Measurements from ENCODE around the gene MRPL49. TPM values are rescaled to one million over a fixed set of nuclear protein-coding genes. Genes with fewer than 3 reads are reported as not detected.

Gene MRPL49
- total and polyA plus RNA-seq, 2 experiments from 2014 or later: 46.8 to 57.6 TPM

DNA sequence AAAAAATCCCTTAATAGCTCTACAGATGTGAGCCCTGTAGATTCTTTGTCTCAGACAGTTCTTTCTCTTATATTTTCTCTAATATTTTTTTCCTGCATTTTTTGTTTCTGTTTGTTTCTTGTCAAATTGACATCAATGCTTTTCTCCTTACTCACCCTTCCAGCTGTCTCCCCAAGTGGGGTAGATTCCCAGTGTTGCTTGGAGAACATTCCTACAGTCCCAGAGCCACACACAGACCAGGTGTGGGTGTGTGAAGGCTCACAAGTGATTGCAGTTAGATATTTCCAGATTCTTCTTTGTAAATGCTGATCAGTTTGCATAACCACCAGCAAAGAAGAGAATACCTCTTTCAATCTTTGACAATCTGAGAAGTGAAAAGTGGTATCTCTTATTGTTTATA, 18.6 kb upstream of the MRPL49 start:
- Histone ChIP-seq H2AFZ (no peak overlapping the region), H3K4me1 (ENCODE audit: insufficient read depth) (no peaks in the 10 kb centered on the region), H3K27ac (no peak overlapping the region), H3K4me2 (no peak overlapping the region), H3K4me3 (no peak overlapping the region), H4K20me1 (ENCODE audit: insufficient read depth, poor library complexity, severe bottlenecking) (no peaks in the 10 kb centered on the region), H3K9me3 (ENCODE audit: low read depth) (no peaks in the 10 kb centered on the region), H3K36me3 (replicated peaks; ENCODE audit: insufficient read depth, low read depth) (no peaks in the 10 kb centered on the region), H3K9me2 (replicated peaks; ENCODE audit: insufficient read depth) (no peaks in the 10 kb centered on the region), H3K27me3 (no peaks in the 10 kb centered on the region), H3K79me2 (peaks cover 41% of the 10 kb centered on the region)
- no peak for TF ChIP-seq EZH2 (IDR thresholded peaks at IDR 0.05; ENCODE audit: borderline replicate concordance)
- no peak for TF ChIP-seq EZH2phosphoT487 (IDR thresholded peaks at IDR 0.05; ENCODE audit: low read depth, severe bottlenecking, unreplicated experiment)
- TF ChIP-seq, protein P1, sequence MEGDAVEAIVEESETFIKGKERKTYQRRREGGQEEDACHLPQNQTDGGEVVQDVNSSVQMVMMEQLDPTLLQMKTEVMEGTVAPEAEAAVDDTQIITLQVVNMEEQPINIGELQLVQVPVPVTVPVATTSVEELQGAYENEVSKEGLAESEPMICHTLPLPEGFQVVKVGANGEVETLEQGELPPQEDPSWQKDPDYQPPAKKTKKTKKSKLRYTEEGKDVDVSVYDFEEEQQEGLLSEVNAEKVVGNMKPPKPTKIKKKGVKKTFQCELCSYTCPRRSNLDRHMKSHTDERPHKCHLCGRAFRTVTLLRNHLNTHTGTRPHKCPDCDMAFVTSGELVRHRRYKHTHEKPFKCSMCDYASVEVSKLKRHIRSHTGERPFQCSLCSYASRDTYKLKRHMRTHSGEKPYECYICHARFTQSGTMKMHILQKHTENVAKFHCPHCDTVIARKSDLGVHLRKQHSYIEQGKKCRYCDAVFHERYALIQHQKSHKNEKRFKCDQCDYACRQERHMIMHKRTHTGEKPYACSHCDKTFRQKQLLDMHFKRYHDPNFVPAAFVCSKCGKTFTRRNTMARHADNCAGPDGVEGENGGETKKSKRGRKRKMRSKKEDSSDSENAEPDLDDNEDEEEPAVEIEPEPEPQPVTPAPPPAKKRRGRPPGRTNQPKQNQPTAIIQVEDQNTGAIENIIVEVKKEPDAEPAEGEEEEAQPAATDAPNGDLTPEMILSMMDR (IDR thresholded peaks at IDR 0.05; ENCODE audit: poor library complexity): no peak
- DNase-seq (ENCODE audit: low spot score): no peak

DNA sequence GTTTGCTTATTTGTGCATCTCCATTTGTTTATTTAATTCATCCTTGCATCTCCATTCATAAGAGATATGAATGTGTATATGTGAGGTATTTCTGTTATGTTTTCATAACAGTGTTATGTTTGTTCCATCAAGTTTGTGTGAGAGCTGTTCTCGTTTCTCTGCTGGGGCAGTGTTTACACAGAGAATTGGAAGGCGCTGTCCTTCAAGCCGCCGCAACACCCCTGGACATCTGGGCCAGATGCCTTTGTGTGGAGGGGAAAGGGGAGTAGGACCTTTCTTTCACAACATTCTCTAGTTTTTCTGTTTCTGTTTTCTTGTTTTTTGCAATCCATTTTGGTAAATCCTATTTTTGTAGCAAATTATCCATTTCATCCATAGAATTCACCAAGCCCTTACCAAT, 17.5 kb upstream of the MRPL49 start:
- H3K4me3 ChIP-seq: no peak overlapping the region
- no peaks in the 10 kb centered on the region for H3K9me3 ChIP-seq (ENCODE audit: low read depth)
- H4K20me1 ChIP-seq (ENCODE audit: insufficient read depth, poor library complexity, severe bottlenecking): no peaks in the 10 kb centered on the region
- H3K36me3 ChIP-seq (replicated peaks; ENCODE audit: insufficient read depth, low read depth): no peaks in the 10 kb centered on the region
- H3K4me2 ChIP-seq: no peak overlapping the region
- H3K27me3 ChIP-seq: no peaks in the 10 kb centered on the region
- peaks cover 30% of the 10 kb centered on the region for H3K79me2 ChIP-seq
- H3K4me1 ChIP-seq (ENCODE audit: insufficient read depth): no peaks in the 10 kb centered on the region
- no peak for DNase-seq (ENCODE audit: low spot score)
- no peak overlapping the region for H3K27ac ChIP-seq
- no peak for TF ChIP-seq EZH2 (IDR thresholded peaks at IDR 0.05; ENCODE audit: borderline replicate concordance)
- TF ChIP-seq EZH2phosphoT487 (IDR thresholded peaks at IDR 0.05; ENCODE audit: low read depth, severe bottlenecking, unreplicated experiment): no peak
- TF ChIP-seq, protein P1 (IDR thresholded peaks at IDR 0.05; ENCODE audit: poor library complexity): no peak
- no peaks in the 10 kb centered on the region for H3K9me2 ChIP-seq (replicated peaks; ENCODE audit: insufficient read depth)
- 81% methylated on average over 4 of the region's 4 CpGs for WGBS (ENCODE audit: low lambda C conversion rate, missing lambda C conversion rate)
- no peak overlapping the region for H2AFZ ChIP-seq

DNA sequence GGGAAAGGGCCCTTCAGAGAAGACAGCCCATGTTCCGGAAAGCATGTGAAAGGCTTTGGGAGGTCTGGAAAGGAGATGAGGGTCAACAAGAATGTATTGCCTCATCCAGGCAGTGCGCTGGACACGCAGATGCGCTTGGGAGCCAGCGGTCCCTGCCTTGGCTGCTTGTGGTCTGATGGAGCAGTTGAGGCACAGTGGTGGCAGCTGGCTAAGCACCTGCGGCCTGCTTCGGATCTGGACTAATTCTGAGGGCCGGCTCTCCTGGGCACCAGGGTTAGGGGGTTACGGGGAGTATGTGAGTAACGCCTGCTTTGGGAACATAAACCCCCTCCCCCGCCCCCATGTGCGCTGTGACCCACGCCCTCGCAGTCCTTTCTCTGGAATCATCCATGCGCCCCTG, 15.0 kb upstream of the MRPL49 start:
- Histone ChIP-seq H3K4me1 (ENCODE audit: insufficient read depth) (peaks cover 4% of the 10 kb centered on the region), H3K4me2 (no peak overlapping the region), H3K36me3 (replicated peaks; ENCODE audit: insufficient read depth, low read depth) (no peaks in the 10 kb centered on the region), H3K4me3 (no peak overlapping the region), H2AFZ (no peak overlapping the region), H3K27me3 (no peaks in the 10 kb centered on the region), H3K9me3 (ENCODE audit: low read depth) (no peaks in the 10 kb centered on the region), H3K27ac (no peak overlapping the region), H4K20me1 (ENCODE audit: insufficient read depth, poor library complexity, severe bottlenecking) (no peaks in the 10 kb centered on the region), H3K9me2 (replicated peaks; ENCODE audit: insufficient read depth) (no peaks in the 10 kb centered on the region), H3K79me2 (peaks cover 26% of the 10 kb centered on the region)
- TF ChIP-seq EZH2 (IDR thresholded peaks at IDR 0.05; ENCODE audit: borderline replicate concordance) (no peak), EZH2phosphoT487 (IDR thresholded peaks at IDR 0.05; ENCODE audit: low read depth, severe bottlenecking, unreplicated experiment) (no peak)
- TF ChIP-seq, protein P1 (IDR thresholded peaks at IDR 0.05; ENCODE audit: poor library complexity): no peak
- DNase-seq (ENCODE audit: low spot score): no peak
- 98% methylated on average over 15 of the region's 15 CpGs for WGBS (ENCODE audit: low lambda C conversion rate, missing lambda C conversion rate)
